ENCODE data around the gene CCNC.

Gene CCNC

GRCh38 chr6:99568103-99568933 is at the start of gene CCNC (continued):
- TF ChIP-seq ZSCAN18 (tag by site-specific recombination; IDR thresholded peaks at IDR 0.05) = 0 out of 2 replicates have a peak, but pooled peaks have one; percentile 31
- peak; percentile 30; the same call in 1 of the 2 replicates for TF ChIP-seq PRDM4 (tag by site-specific recombination; IDR thresholded peaks at IDR 0.05)
- TF ChIP-seq KLF10 (tag by site-specific recombination; IDR thresholded peaks at IDR 0.05) = peak; percentile 66; the same call in 1 of the 2 replicates
- TF ChIP-seq ZNF561 (tag by site-specific recombination; IDR thresholded peaks at IDR 0.05; ENCODE audit: borderline replicate concordance) = peak; percentile 88
- no peak for TF ChIP-seq SCRT2 (tag by site-specific recombination; IDR thresholded peaks at IDR 0.05)
- TF ChIP-seq ZNF24 (tag by site-specific recombination; IDR thresholded peaks at IDR 0.05) = peak; percentile 94
- TF ChIP-seq GLIS2 (tag by site-specific recombination; IDR thresholded peaks at IDR 0.05) = peak; percentile 61
- 0 out of 2 replicates have a peak, but pooled peaks have one; percentile 24 for TF ChIP-seq IKZF3 (tag by site-specific recombination; IDR thresholded peaks at IDR 0.05)
- peak; percentile 95 for TF ChIP-seq ZNF580 (tag by site-specific recombination; IDR thresholded peaks at IDR 0.05)
- no peak for TF ChIP-seq FEZF1 (tag by site-specific recombination; IDR thresholded peaks at IDR 0.05)
- peak; percentile 86 for TF ChIP-seq ZNF513 (tag by site-specific recombination; IDR thresholded peaks at IDR 0.05)
- no peak for TF ChIP-seq ZNF302 (tag by site-specific recombination; IDR thresholded peaks at IDR 0.05; ENCODE audit: low read depth)
- peak; percentile 60 for TF ChIP-seq SP2 (tag by site-specific recombination; IDR thresholded peaks at IDR 0.05)
- peak; percentile 40; the same call in 1 of the 2 replicates for TF ChIP-seq ZNF777 (tag by site-specific recombination; IDR thresholded peaks at IDR 0.05; ENCODE audit: borderline replicate concordance)
- TF ChIP-seq ZFP37 (tag by site-specific recombination; IDR thresholded peaks at IDR 0.05) = peak; percentile 94
- 0 out of 2 replicates have a peak, but pooled peaks have one; percentile 22 for TF ChIP-seq ZBTB48 (tag by site-specific recombination; IDR thresholded peaks at IDR 0.05)
- TF ChIP-seq ZFP69B (tag by site-specific recombination; IDR thresholded peaks at IDR 0.05) = peak; percentile 86
- TF ChIP-seq ZNF549 (tag by site-specific recombination; IDR thresholded peaks at IDR 0.05) = peak; percentile 67; the same call in 1 of the 2 replicates
- TF ChIP-seq OSR2 (tag by site-specific recombination; IDR thresholded peaks at IDR 0.05) = peak; percentile 64; the same call in 1 of the 2 replicates
- TF ChIP-seq ZFP41 (tag by site-specific recombination; IDR thresholded peaks at IDR 0.05; ENCODE audit: borderline replicate concordance) = no peak
- no peak for TF ChIP-seq ZNF175 (tag by site-specific recombination; IDR thresholded peaks at IDR 0.05)
- peak; percentile 95 for TF ChIP-seq ZXDB (tag by site-specific recombination; IDR thresholded peaks at IDR 0.05)
- peak; percentile 59; the same call in 1 of the 2 replicates for TF ChIP-seq PATZ1 (tag by site-specific recombination; IDR thresholded peaks at IDR 0.05)
- TF ChIP-seq ZNF18 (tag by site-specific recombination; IDR thresholded peaks at IDR 0.05) = peak; percentile 28; the same call in 1 of the 2 replicates
- no peak for TF ChIP-seq AEBP2 (tag by site-specific recombination; IDR thresholded peaks at IDR 0.05; ENCODE audit: borderline replicate concordance)
- peak; percentile 62; the same call in 1 of the 2 replicates for TF ChIP-seq ZBTB20 (tag by site-specific recombination; IDR thresholded peaks at IDR 0.05)
- peak; percentile 92 for TF ChIP-seq ZNF610 (tag by site-specific recombination; IDR thresholded peaks at IDR 0.05; ENCODE audit: borderline replicate concordance)
- TF ChIP-seq ZNF76 (tag by site-specific recombination; IDR thresholded peaks at IDR 0.05; ENCODE audit: borderline replicate concordance, low read depth) = peak; percentile 80

Measured in HEK293 (cell line).